GM12865 (cell line): Measurements from ENCODE around the gene KLHL8.

Experiments
- DNase-seq: peaks from one replicate; pipeline ENCODE4 v3.0.0; 2010; ENCODE audit warnings: low read depth
- H3K4me3 ChIP-seq: 2 replicates; pipeline ENCODE4 v1.5.1; 2011; ENCODE audit warnings: mild to moderate bottlenecking, low read depth, low read length, control low read depth
- CTCF ChIP-seq: IDR thresholded peaks from 2 replicates; pipeline ENCODE4 v1.5.1; 2011; ENCODE audit warnings: low read length, control low read depth, low read depth, inconsistent platforms; ENCODE audit not compliant: insufficient read depth; ENCODE audit errors: missing control alignments

Gene KLHL8

GRCh38 chr4:87185146-87185870 is 35.1 kb downstream of the KLHL8 start:
- no peak overlapping the region for H3K4me3 ChIP-seq
- no peak for TF ChIP-seq CTCF
- no peak for DNase-seq

GRCh38 chr4:87180767-87181166 is 39.7 kb downstream of the KLHL8 start:
- no peak for DNase-seq
- H3K4me3 ChIP-seq = no peak overlapping the region
- TF ChIP-seq CTCF = no peak

GRCh38 chr4:87179751-87180150 is 40.7 kb downstream of the KLHL8 start:
- no peak overlapping the region for H3K4me3 ChIP-seq
- TF ChIP-seq CTCF = no peak
- no peak for DNase-seq

- H3K4me3 ChIP-seq = no peak overlapping the region
- no peak for DNase-seq
- TF ChIP-seq CTCF = no peak
Observed at GRCh38 chr4:87174672-87175071, 45.7 kb downstream of the KLHL8 start.

- DNase-seq = no peak
- TF ChIP-seq CTCF = no peak
- H3K4me3 ChIP-seq = no peak overlapping the region
Observed at GRCh38 chr4:87171944-87172343, 48.5 kb downstream of the KLHL8 start.

GRCh38 chr4:87166296-87166854 is 54.0 kb downstream of the KLHL8 start:
- DNase-seq = no peak
- no peak for TF ChIP-seq CTCF
- H3K4me3 ChIP-seq = no peak overlapping the region

- DNase-seq = no peak
- H3K4me3 ChIP-seq = no peak overlapping the region
- TF ChIP-seq CTCF = no peak
Observed at GRCh38 chr4:87165892-87166291, 54.5 kb downstream of the KLHL8 start.
